Lung (tissue), 12 donors: ENCODE results near the gene RGS3. TPM values are rescaled to one million over a fixed set of nuclear protein-coding genes. Genes with fewer than 3 reads are reported as not detected.

Experiments used
- ATAC-seq: fragments of 200-7000 bp; cut with Tn5 transposase; one replicate; pipeline ENCODE4 v1.9.1; 2020; ENCODE audit warnings: moderate number of reproducible peaks; ENCODE audit not compliant: insufficient read depth, low FRiP score
- DNase-seq, 3 donors: peaks; one replicate each; pipeline ENCODE4 v3.0.0-alpha.2; 2013 to 2017
- H3K27ac ChIP-seq, 2 donors: one replicate each; pipeline ENCODE4 v1.5.1; 2013; ENCODE audit warnings: mild to moderate bottlenecking in 2 of 2, moderate library complexity in 2 of 2, control low read depth in 1 of 2, inconsistent platforms in 1 of 2, low read depth in 1 of 2, low read length in 1 of 2
- H3K27me3 ChIP-seq, 3 donors: one replicate each; pipeline ENCODE4 v1.5.1; 2013; ENCODE audit warnings: low read length in 2 of 3; ENCODE audit not compliant: control insufficient read depth in 3 of 3, insufficient read depth in 3 of 3
- H3K36me3 ChIP-seq, 4 donors: one replicate each; pipeline ENCODE4 v1.5.1; 2013; ENCODE audit warnings: low read length in 4 of 4, mild to moderate bottlenecking in 1 of 4, moderate library complexity in 1 of 4; ENCODE audit not compliant: control insufficient read depth in 4 of 4, insufficient read depth in 4 of 4
- H3K4me1 ChIP-seq, 5 donors: one replicate each; pipeline ENCODE4 v1.5.1; 2013; ENCODE audit warnings: low read length in 5 of 5, mild to moderate bottlenecking in 2 of 5, moderate library complexity in 1 of 5; ENCODE audit not compliant: control insufficient read depth in 5 of 5, insufficient read depth in 5 of 5
- H3K4me3 ChIP-seq: one replicate; pipeline ENCODE4 v1.5.1; 2013; ENCODE audit warnings: mild to moderate bottlenecking, control low read depth, moderate library complexity
- H3K9ac ChIP-seq, 2 donors: one replicate each; pipeline ENCODE4 v1.5.1; 2013; ENCODE audit warnings: low read length in 2 of 2, control low read depth in 1 of 2; ENCODE audit not compliant: insufficient read depth in 1 of 2
- H3K9me3 ChIP-seq, 4 donors: one replicate each; pipeline ENCODE4 v1.5.1; 2013; ENCODE audit warnings: low read length in 3 of 4, mild to moderate bottlenecking in 1 of 4, moderate library complexity in 1 of 4; ENCODE audit not compliant: control insufficient read depth in 4 of 4, insufficient read depth in 3 of 4
- CTCF ChIP-seq: IDR thresholded peaks from 2 replicates; pipeline ENCODE4 v1.5.1; 2012; ENCODE audit warnings: mild to moderate bottlenecking; ENCODE audit errors: control extremely low read depth, extremely low read depth
- WGBS, 2 donors: extraction: QIAGEN DNeasy Blood & Tissue Kit; methylation state at CpG; one replicate each; pipeline ENCODE4 v1.1.7; 2013; 5-methylcytosine and 5-hydroxymethylcytosine counted together
- polyA plus RNA-seq, 2 donors: library from polyadenylated mRNA; stranded (reverse); fragments of 200-250 nt; gene quantifications; one replicate each; pipeline ENCODE4 v1.2.1, GENCODE V29; 2013
- total RNA-seq, 2 donors: library from RNA; depleted of rRNA in 1 of 2; stranded (reverse); fragments of >200 nt in 1 of 2; gene quantifications; one replicate each; pipeline ENCODE4 v1.2.1, GENCODE V29; 2014 to 2021
- donor health status: control.
- donor health status: control.
- donor health status: Bipolar disorder and iron deficiency.
- donor health status: healthy.
- donor health status: DM: yes; HTN: yes; CAD: no.

Gene RGS3
- total and polyA plus RNA-seq, 4 donors = 43.0 to 91.8 (median 73.9) TPM

GRCh38 chr9:113582698-113583200 is 119.2 kb downstream of the RGS3 start:
- TF ChIP-seq CTCF = no peak
- peak overlapping the region; percentile 46 to 89 for H3K27ac ChIP-seq
- DNase-seq (no peak), ATAC-seq (no peak)
- H3K9me3 ChIP-seq = no peaks in the 10 kb centered on the region
- H3K36me3 ChIP-seq = peaks cover 3 to 18% (median 15%) of the 10 kb centered on the region in 4 donors
- H3K27me3 ChIP-seq = no peaks in the 10 kb centered on the region
- H3K4me1 ChIP-seq = peaks cover 6 to 59% (median 29%) of the 10 kb centered on the region in 5 donors
- peak overlapping the region in 1 of 2 donors; percentile 29 for H3K9ac ChIP-seq
- H3K4me3 ChIP-seq = no peak overlapping the region
- 70 to 83% methylated on average over 6 of the region's 6 CpGs for WGBS, 2 donors

GRCh38 chr9:113583511-113584427 is 120.2 kb downstream of the RGS3 start:
- WGBS, 2 donors = 95 to 96% methylated on average over 31 of the region's 31 CpGs
- ATAC-seq = no peak
- no peaks in the 10 kb centered on the region for H3K27me3 ChIP-seq
- H3K36me3 ChIP-seq = peaks cover 3 to 18% (median 15%) of the 10 kb centered on the region in 4 donors
- no peak for DNase-seq
- no peaks in the 10 kb centered on the region for H3K9me3 ChIP-seq
- no peak overlapping the region for H3K9ac ChIP-seq
- H3K4me1 ChIP-seq = peaks cover 6 to 55% (median 23%) of the 10 kb centered on the region in 5 donors
- TF ChIP-seq CTCF = no peak
- peak overlapping the region; percentile 12 to 41 for H3K27ac ChIP-seq
- no peak overlapping the region for H3K4me3 ChIP-seq

- Histone ChIP-seq H3K9ac (no peak overlapping the region), H3K27ac (no peak overlapping the region), H3K27me3 (no peaks in the 10 kb centered on the region), H3K36me3 (peaks cover 3 to 18% (median 15%) of the 10 kb centered on the region in 4 donors), H3K9me3 (no peaks in the 10 kb centered on the region), H3K4me3 (no peak overlapping the region), H3K4me1 (peaks cover 5 to 51% (median 21%) of the 10 kb centered on the region in 5 donors)
- ATAC-seq = no peak
- TF ChIP-seq CTCF = no peak
- whole genome bisulfite sequencing, 2 donors = 84 to 86% methylated on average over 5 of the region's 5 CpGs
- DNase-seq = no peak
Observed at GRCh38 chr9:113584428-113585084, 121.0 kb downstream of the RGS3 start.
